DND-41 (cell line): ENCODE measurements around the gene TMEM154.

Experiments
- CTCF ChIP-seq: IDR thresholded peaks from 2 replicates; pipeline ENCODE4 v1.5.1; 2012; ENCODE audit warnings: borderline replicate concordance, low read length, moderate library complexity, mild to moderate bottlenecking; ENCODE audit not compliant: poor library complexity, severe bottlenecking; ENCODE audit errors: extremely low read depth
- EZH2 ChIP-seq: IDR thresholded peaks from 3 replicates; pipeline ENCODE4 v1.6.1; 2012; ENCODE audit warnings: borderline replicate concordance, low read depth, mild to moderate bottlenecking, moderate library complexity, low read length, inconsistent platforms; ENCODE audit not compliant: severe bottlenecking

- TF ChIP-seq CTCF (no peak), EZH2 (no peak)
Measured at GRCh38 chr4:152626790-152627189, 53.0 kb downstream of the TMEM154 start.
